GM12878 (cell line): ENCODE data around the gene FOS. TPM values are rescaled to one million over a fixed set of nuclear protein-coding genes. Genes with fewer than 3 reads are reported as not detected.
"Not testable (repeated sequence)": the region's sequence is repeated elsewhere in the genome, so short reads cannot be mapped to it uniquely, and the experiment has no call there.

ENCODE experiments used
- ATAC-seq: fragments of 200-7000 bp; cut with Tn5 transposase; 3 replicates; pipeline ENCODE4 v1.9.1; 2020; ENCODE audit warnings: mild to moderate bottlenecking, moderate library complexity
- BruUV-seq: library from RNA; stranded (reverse); fragments of 400-500 nt; replicated peaks from 2 replicates; lab custom pipeline; 2021; lab: Mats Ljungman, UMichigan
- CTCF ChIA-PET: fragments of 300-600 bp; sonication (Branson Sonifier 250); formaldehyde crosslinking; extraction: SDS; loops from one replicate; lab custom pipeline; 2021; ENCODE audit warnings: inconsistent platforms; lab: Yijun Ruan, JAX
- POLR2A ChIA-PET: fragments of 350-600 bp; formaldehyde crosslinking; extraction: SDS; loops from one replicate; lab custom pipeline; 2021; ENCODE audit warnings: inconsistent platforms; lab: Charles Lee
- RAD21 ChIA-PET: fragments of 300-600 bp; sonication (Branson Sonifier 250); formaldehyde crosslinking; loops from one replicate; lab custom pipeline; 2023; ENCODE audit warnings: antibody characterized with exemption; ENCODE audit not compliant: unreplicated experiment; lab: Charles Lee
- SMC1A ChIA-PET: fragments of 300-600 bp; sonication (Branson Sonifier 250); formaldehyde crosslinking; loops from one replicate; lab custom pipeline; 2023; ENCODE audit not compliant: unreplicated experiment, uncharacterized antibody; lab: Charles Lee
- DNase-seq: peaks from one replicate; pipeline ENCODE4 v3.0.0-alpha.2; 2011; ENCODE audit warnings: low read depth, low spot score
- FAIRE-seq: peaks from 3 replicates; lab custom pipeline; 2011; peaks lifted over from hg19 to GRCh38; lab: Jason Lieb, UNC
- H2AFZ ChIP-seq: 2 replicates; pipeline ENCODE4 v1.6.0; 2011; ENCODE audit warnings: low read depth, low read length, control low read depth; ENCODE audit not compliant: control insufficient read depth
- H3K27ac ChIP-seq: 2 replicates; pipeline ENCODE4 v1.5.1; 2011; ENCODE audit warnings: control low read depth; ENCODE audit not compliant: control insufficient read depth, insufficient read depth
- H3K27me3 ChIP-seq, 2 experiments: replicated peaks in 1 of 2; 2 replicates each; pipeline versions ENCODE4 v1.6.0 to v1.6.1; 2011; ENCODE audit warnings: low read length in 1 of 2; ENCODE audit not compliant: control insufficient read depth in 2 of 2, insufficient read depth in 2 of 2
- H3K36me3 ChIP-seq, 2 experiments: 2 replicates each; pipeline ENCODE4 v1.5.1; 2011; ENCODE audit warnings: low read length in 1 of 2; ENCODE audit not compliant: control insufficient read depth in 2 of 2, insufficient read depth in 2 of 2
- H3K4me1 ChIP-seq: 2 replicates; pipeline ENCODE4 v1.6.1; 2011; ENCODE audit warnings: mild to moderate bottlenecking, low read length, moderate library complexity, mixed read lengths; ENCODE audit not compliant: control insufficient read depth, insufficient read depth
- H3K4me2 ChIP-seq: 2 replicates; pipeline ENCODE4 v1.6.0; 2011; ENCODE audit warnings: control low read depth; ENCODE audit not compliant: control insufficient read depth, insufficient read depth
- H3K4me3 ChIP-seq: fragments of 200-600 bp; sonication (generic); 2 replicates; pipeline ENCODE4 v1.5.1; 2016
- H3K79me2 ChIP-seq: 2 replicates; pipeline ENCODE4 v1.6.0; 2011; ENCODE audit warnings: low read length; ENCODE audit not compliant: control insufficient read depth, insufficient read depth
- H3K9ac ChIP-seq: 2 replicates; pipeline ENCODE4 v1.8.0; 2011; ENCODE audit warnings: low read length, control low read depth, mixed read lengths; ENCODE audit not compliant: control insufficient read depth, insufficient read depth
- H3K9me3 ChIP-seq: replicated peaks from 3 replicates; pipeline ENCODE4 v1.5.1; 2011; ENCODE audit warnings: mild to moderate bottlenecking, low read length; ENCODE audit not compliant: control insufficient read depth, insufficient read depth
- H4K20me1 ChIP-seq: 2 replicates; pipeline ENCODE4 v1.6.0; 2011; ENCODE audit not compliant: control insufficient read depth, insufficient read depth
- BACH1 ChIP-seq: fragments of 450-650 bp; IDR thresholded peaks from 2 replicates; pipeline ENCODE4 v1.6.1; 2017; ENCODE audit warnings: mild to moderate bottlenecking, borderline replicate concordance
- EED ChIP-seq: sonication (generic); IDR thresholded peaks from 2 replicates; pipeline ENCODE4 v1.6.1; 2016; ENCODE audit warnings: antibody characterized with exemption, low read depth
- ETV6 ChIP-seq, 2 experiments: fragments of 450-650 bp in 1 of 2; IDR thresholded peaks in 1 of 2; conservative IDR thresholded peaks in 1 of 2; 2 replicates each; pipeline ENCODE4 v1.6.1; 2014; ENCODE audit warnings: antibody characterized with exemption in 1 of 2, borderline replicate concordance in 1 of 2, low read depth in 1 of 2, mild to moderate bottlenecking in 1 of 2, moderate library complexity in 1 of 2
- EZH2 ChIP-seq: IDR thresholded peaks from 2 replicates; pipeline ENCODE4 v1.6.1; 2012; ENCODE audit warnings: low read depth, mild to moderate bottlenecking, control low read depth, inconsistent platforms, low read length, borderline replicate concordance; ENCODE audit not compliant: control insufficient read depth
- MTA3 ChIP-seq: IDR thresholded peaks from 2 replicates; pipeline ENCODE4 v1.6.1; 2012; ENCODE audit warnings: low read length, inconsistent platforms, borderline replicate concordance
- NR2C2 ChIP-seq: IDR thresholded peaks from 2 replicates; pipeline ENCODE4 v1.6.1; 2011; ENCODE audit warnings: borderline replicate concordance, low read depth; ENCODE audit not compliant: control insufficient read depth, insufficient read length
- WGBS: methylation state at CpG from one replicate; pipeline ENCODE4 v1.1.6; 2016; ENCODE audit warnings: low lambda C conversion rate; ENCODE audit not compliant: insufficient replicate concordance, insufficient coverage; ENCODE audit errors: missing lambda C conversion rate; 5-methylcytosine and 5-hydroxymethylcytosine counted together
- in situ Hi-C: fragments of 300-500 bp; cut with MboI; formaldehyde crosslinking; loops from 9 replicates; pipeline ENCODE4 v1.14.3; 2018; ENCODE audit warnings: mixed read lengths
- intact Hi-C: fragments of 100-400 bp; cut with micrococcal nuclease; formaldehyde crosslinking; loops from one replicate; pipeline ENCODE4 v1.14.2; 2022; ENCODE audit not compliant: unreplicated experiment
- polyA plus RNA-seq, 11 experiments: library from polyadenylated mRNA; depleted of rRNA in 4 of 11; unstranded in 6 of 11; stranded (reverse) in 5 of 11; fragments of >200 nt; fragmentation: Nextera tagmentation in 4 of 11; fragmentation: Illumina TruSeq in 1 of 11; extraction: Ambion mirVana in 4 of 11; extraction: Trizol in 1 of 11; gene quantifications; 1 replicate in 1 of 11; 2 replicates in 10 of 11; pipeline versions ENCODE4 v1.2.1 to v1.2.3, GENCODE V29; 2011 to 2016; ENCODE audit warnings: inconsistent platforms in 2 of 11, missing spikeins in 2 of 11, low read depth in 1 of 11
- total RNA-seq, 4 experiments: library from RNA; depleted of rRNA in 3 of 4; stranded (reverse); fragments of >200 nt in 3 of 4; fragmentation: Illumina TruSeq in 1 of 4; extraction: Trizol in 1 of 4; gene quantifications; 2 replicates each; pipeline versions ENCODE4 v1.2.1 to v1.2.3, GENCODE V29; 2013 to 2021
- TF ChIP-seq, protein P1 (sequence below): fragments of 450-650 bp; formaldehyde crosslinking; IDR thresholded peaks from 2 replicates; pipeline ENCODE4 v1.4.0; 2022; ENCODE audit warnings: mild to moderate bottlenecking, moderate library complexity

FOS gene
- total and polyA plus RNA-seq, 10 of the 15 experiments (the other 5 are each of a cell fraction or from before 2014, with no cell fraction given) = 0.02 to 0.95 (median 0.38) TPM

DNA sequence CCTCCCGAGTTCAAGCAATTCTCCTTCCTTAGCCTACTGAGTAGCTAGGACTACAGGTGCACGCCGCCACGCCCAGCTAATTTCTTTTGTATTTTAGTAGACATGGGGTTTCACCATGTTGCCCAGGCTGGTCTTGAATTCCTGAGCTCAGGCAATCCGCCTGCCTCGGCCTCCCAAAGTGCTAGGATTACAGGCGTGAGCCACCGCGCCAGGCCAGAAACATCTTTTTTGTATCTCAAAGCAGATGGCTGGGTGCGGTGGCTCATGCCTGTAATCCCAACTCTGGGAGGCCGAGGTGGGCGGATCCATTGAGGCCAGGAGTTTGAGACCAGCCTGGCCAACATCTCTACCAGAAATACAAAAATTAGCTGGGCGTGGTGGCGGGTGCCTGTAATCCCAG lies 30.9 kb downstream of the FOS start:
- not testable (repeated sequence) for H2AFZ ChIP-seq, H3K9me3 ChIP-seq, H3K4me1 ChIP-seq, H3K36me3 ChIP-seq, H4K20me1 ChIP-seq, ATAC-seq, FAIRE-seq, H3K4me3 ChIP-seq, H3K9ac ChIP-seq, H3K27ac ChIP-seq, H3K4me2 ChIP-seq, DNase-seq, H3K79me2 ChIP-seq, BruUV-seq, H3K27me3 ChIP-seq
- intact Hi-C loops = loop anchor here (10.0 kb wide), 1 partner anchor 365 kb away; no protein-coding TSS in a partner anchor
- ChIA-PET RAD21 (interaction anchor here (0.8 to 4.8 kb wide), 14 partner anchors 116 to 267 kb away, joined by 3 to 72 read pairs (median 4); partner anchors contain the start of gene JDP2), SMC1A (interaction anchor here (0.6 to 12.4 kb wide), 19 partner anchors 8 to 348 kb away, joined by 3 to 180 read pairs (median 4); no protein-coding TSS in a partner anchor), CTCF (interaction anchor here (0.6 to 11.5 kb wide), 20 partner anchors 11 to 345 kb away, joined by 3 to 240 read pairs (median 6); no protein-coding TSS in a partner anchor), POLR2A (interaction anchor here (0.6 to 2.6 kb wide), 4 partner anchors 107 to 179 kb away, joined by 3 to 21 read pairs (median 5); no protein-coding TSS in a partner anchor)
- WGBS = 80% methylated on average over 14 of the region's 14 CpGs
- in situ Hi-C loops = loop anchor here (5.0 to 10.0 kb wide), 3 partner anchors 145 to 253 kb away; no protein-coding TSS in a partner anchor

DNA sequence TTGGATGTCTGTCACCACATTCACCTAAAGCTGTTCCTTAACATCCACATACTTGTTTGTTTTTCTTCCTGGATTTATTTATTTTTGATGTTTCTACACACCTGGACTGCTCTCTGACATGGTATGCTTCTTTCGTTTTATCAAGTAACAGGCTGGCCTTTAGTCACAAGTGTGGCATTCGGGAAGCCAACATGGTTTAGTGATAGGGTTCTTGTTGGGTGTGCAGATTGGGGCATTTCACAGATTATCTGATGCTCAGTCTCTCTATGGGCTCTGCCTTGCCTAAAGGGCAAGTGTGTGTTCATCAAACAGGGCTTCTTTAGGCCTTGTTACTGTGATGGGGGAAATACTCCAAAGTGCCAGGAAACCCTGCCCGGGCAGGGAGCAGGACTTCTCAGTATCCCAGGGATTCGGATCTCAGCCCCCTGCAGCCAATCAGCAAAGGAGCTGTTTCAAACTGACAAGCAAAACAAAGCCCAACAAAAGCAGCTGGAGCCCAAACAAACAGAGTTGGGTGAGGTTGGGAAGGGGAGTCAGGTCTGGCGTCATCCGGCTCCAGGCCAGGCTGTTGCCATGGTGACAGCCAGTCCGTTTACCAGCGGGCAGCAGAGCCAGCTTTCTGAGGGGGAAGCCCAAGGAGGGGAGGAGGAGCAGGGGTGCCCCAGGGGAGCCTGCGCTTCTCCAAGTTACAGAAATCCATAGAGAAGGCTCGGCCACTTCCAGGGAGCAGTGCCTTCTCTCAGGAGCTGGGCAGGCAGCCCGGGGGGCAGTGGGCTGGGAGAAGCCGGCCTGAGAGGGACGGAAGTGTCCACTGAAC lies 31.9 kb downstream of the FOS start:
- no peaks in the 10 kb centered on the region for H3K27me3 ChIP-seq
- ATAC-seq = no peak
- no peak for TF ChIP-seq EED
- no peak for TF ChIP-seq EZH2
- no peak for TF ChIP-seq BACH1
- no peak for TF ChIP-seq ETV6 (conservative IDR thresholded peaks at IDR 0.05 in 1 of 2, IDR thresholded peaks at IDR 0.05 in 1 of 2; ENCODE audit: borderline replicate concordance in 1 of 2, low read depth in 1 of 2)
- no peak for TF ChIP-seq NR2C2
- TF ChIP-seq, protein P1, sequence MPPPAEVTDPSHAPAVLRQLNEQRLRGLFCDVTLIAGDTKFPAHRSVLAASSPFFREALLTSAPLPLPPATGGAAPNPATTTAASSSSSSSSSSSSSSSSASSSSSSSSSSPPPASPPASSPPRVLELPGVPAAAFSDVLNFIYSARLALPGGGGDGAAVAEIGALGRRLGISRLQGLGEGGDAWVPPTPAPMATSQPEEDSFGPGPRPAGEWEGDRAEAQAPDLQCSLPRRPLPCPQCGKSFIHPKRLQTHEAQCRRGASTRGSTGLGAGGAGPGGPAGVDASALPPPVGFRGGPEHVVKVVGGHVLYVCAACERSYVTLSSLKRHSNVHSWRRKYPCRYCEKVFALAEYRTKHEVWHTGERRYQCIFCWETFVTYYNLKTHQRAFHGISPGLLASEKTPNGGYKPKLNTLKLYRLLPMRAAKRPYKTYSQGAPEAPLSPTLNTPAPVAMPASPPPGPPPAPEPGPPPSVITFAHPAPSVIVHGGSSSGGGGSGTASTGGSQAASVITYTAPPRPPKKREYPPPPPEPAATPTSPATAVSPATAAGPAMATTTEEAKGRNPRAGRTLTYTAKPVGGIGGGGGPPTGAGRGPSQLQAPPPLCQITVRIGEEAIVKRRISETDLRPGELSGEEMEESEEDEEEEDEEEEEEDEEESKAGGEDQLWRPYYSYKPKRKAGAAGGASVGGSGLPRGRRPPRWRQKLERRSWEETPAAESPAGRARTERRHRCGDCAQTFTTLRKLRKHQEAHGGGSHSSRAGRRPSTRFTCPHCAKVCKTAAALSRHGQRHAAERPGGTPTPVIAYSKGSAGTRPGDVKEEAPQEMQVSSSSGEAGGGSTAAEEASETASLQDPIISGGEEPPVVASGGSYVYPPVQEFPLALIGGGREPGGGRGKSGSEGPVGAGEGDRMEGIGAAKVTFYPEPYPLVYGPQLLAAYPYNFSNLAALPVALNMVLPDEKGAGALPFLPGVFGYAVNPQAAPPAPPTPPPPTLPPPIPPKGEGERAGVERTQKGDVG (CRISPR knock-in tag) = no peak
- TF ChIP-seq MTA3 = no peak
- TF ChIP-seq, all 136 proteins: peak for 0
- no peak overlapping the region for H2AFZ ChIP-seq
- H3K9ac ChIP-seq = no peak overlapping the region
- no peaks in the 10 kb centered on the region for H3K9me3 ChIP-seq
- no peak overlapping the region for H3K4me3 ChIP-seq
- H4K20me1 ChIP-seq = no peaks in the 10 kb centered on the region
- SMC1A ChIA-PET = interaction anchor here (0.7 to 12.4 kb wide), 11 partner anchors 9 to 250 kb away, joined by 3 to 180 read pairs (median 3); no protein-coding TSS in a partner anchor
- in situ Hi-C loops (no loop called here), intact Hi-C loops (no loop called here)
- no peaks in the 10 kb centered on the region for H3K36me3 ChIP-seq
- H3K4me1 ChIP-seq = peaks cover 8% of the 10 kb centered on the region
- CTCF ChIA-PET = interaction anchor here (1.0 to 11.5 kb wide), 12 partner anchors 9 to 344 kb away, joined by 3 to 240 read pairs (median 12); no protein-coding TSS in a partner anchor
- FAIRE-seq (no peak), DNase-seq (no peak)
- 64% methylated on average over 13 of the region's 13 CpGs for WGBS
- no peak overlapping the region for H3K4me2 ChIP-seq
- BruUV-seq = no TSS peak
- POLR2A ChIA-PET = interaction anchor here (0.7 kb wide), 1 partner anchor 176 kb away, joined by 3 read pairs; no protein-coding TSS in a partner anchor
- H3K79me2 ChIP-seq = no peaks in the 10 kb centered on the region
- H3K27ac ChIP-seq = no peak overlapping the region
- RAD21 ChIA-PET = interaction anchor here (0.6 to 4.8 kb wide), 10 partner anchors 115 to 339 kb away, joined by 3 to 72 read pairs (median 4); no protein-coding TSS in a partner anchor
